H9 (cell line): ENCODE data around the gene BACE2. TPM values are rescaled to one million over a fixed set of nuclear protein-coding genes. Genes with fewer than 3 reads are reported as not detected.

Source experiments
- DNase-seq: peaks from one replicate; pipeline ENCODE4 v3.0.0-alpha.2; 2017
- H2AFZ ChIP-seq: one replicate; pipeline ENCODE4 v1.6.1; 2013; ENCODE audit warnings: mild to moderate bottlenecking, low read length, control low read depth, moderate library complexity
- H2AK5ac ChIP-seq: 2 replicates; pipeline ENCODE4 v1.6.1; 2013; ENCODE audit warnings: low read length, control low read depth, mixed read lengths; ENCODE audit not compliant: insufficient read length
- H2BK120ac ChIP-seq: one replicate; pipeline ENCODE4 v1.6.1; 2013; ENCODE audit warnings: low read depth, mild to moderate bottlenecking, low read length, control low read depth, inconsistent platforms; ENCODE audit not compliant: poor library complexity, severe bottlenecking
- H2BK12ac ChIP-seq: 2 replicates; pipeline ENCODE4 v1.6.1; 2013; ENCODE audit warnings: low read length, control low read depth, mixed read lengths, low read depth; ENCODE audit not compliant: insufficient read length
- H2BK15ac ChIP-seq: 2 replicates; pipeline ENCODE4 v1.6.1; 2013; ENCODE audit warnings: low read depth, low read length, control low read depth
- H2BK20ac ChIP-seq: one replicate; pipeline ENCODE4 v1.6.1; 2013; ENCODE audit warnings: low read depth, mild to moderate bottlenecking, low read length, control low read depth, inconsistent platforms; ENCODE audit not compliant: poor library complexity, severe bottlenecking
- H2BK5ac ChIP-seq: 2 replicates; pipeline ENCODE4 v1.6.1; 2013; ENCODE audit warnings: low read length, control low read depth, mixed read lengths; ENCODE audit not compliant: insufficient read length
- H3K14ac ChIP-seq: 2 replicates; pipeline ENCODE4 v1.6.1; 2013; ENCODE audit warnings: low read length, control low read depth; ENCODE audit not compliant: insufficient read depth
- H3K18ac ChIP-seq: 2 replicates; pipeline ENCODE4 v1.6.1; 2013; ENCODE audit warnings: low read depth, mild to moderate bottlenecking, mixed read lengths, low read length, control low read depth; ENCODE audit not compliant: insufficient read length
- H3K23ac ChIP-seq: 2 replicates; pipeline ENCODE4 v1.6.1; 2013; ENCODE audit warnings: low read length, control low read depth, mixed read lengths, low read depth; ENCODE audit not compliant: insufficient read length
- H3K23me2 ChIP-seq: 2 replicates; pipeline ENCODE4 v1.6.1; 2013; ENCODE audit warnings: low read depth, mild to moderate bottlenecking, mixed read lengths, low read length, control low read depth; ENCODE audit not compliant: insufficient read length, poor library complexity, severe bottlenecking
- H3K27ac ChIP-seq: 2 replicates; pipeline ENCODE4 v1.5.1; 2013; ENCODE audit warnings: low read length, control low read depth, mixed read lengths, low read depth; ENCODE audit not compliant: insufficient read length
- H3K27me3 ChIP-seq: 2 replicates; pipeline ENCODE4 v1.6.1; 2013; ENCODE audit warnings: low read length, control low read depth, inconsistent platforms; ENCODE audit not compliant: insufficient read depth
- H3K4ac ChIP-seq: 2 replicates; pipeline ENCODE4 v1.6.1; 2013; ENCODE audit warnings: low read depth, mild to moderate bottlenecking, control low read depth, inconsistent platforms, low read length, moderate library complexity
- H3K4me1 ChIP-seq: 2 replicates; pipeline ENCODE4 v1.6.1; 2013; ENCODE audit warnings: low read length, control low read depth, inconsistent platforms; ENCODE audit not compliant: insufficient read depth
- H3K4me2 ChIP-seq: 2 replicates; pipeline ENCODE4 v1.6.1; 2013; ENCODE audit warnings: low read length, control low read depth, mixed read lengths; ENCODE audit not compliant: insufficient read length, insufficient read depth
- H3K56ac ChIP-seq: 2 replicates; pipeline ENCODE4 v1.6.1; 2013; ENCODE audit warnings: low read depth, mild to moderate bottlenecking, mixed read lengths, low read length, control low read depth; ENCODE audit not compliant: insufficient read length
- H3K79me1 ChIP-seq: 2 replicates; pipeline ENCODE4 v1.6.1; 2013; ENCODE audit warnings: low read depth, mild to moderate bottlenecking, moderate library complexity, low read length, control low read depth, inconsistent platforms; ENCODE audit not compliant: insufficient read depth, poor library complexity, severe bottlenecking
- H3K79me2 ChIP-seq: 2 replicates; pipeline ENCODE4 v1.6.1; 2013; ENCODE audit warnings: low read length, control low read depth, inconsistent platforms; ENCODE audit not compliant: insufficient read depth
- H3K9ac ChIP-seq: 2 replicates; pipeline ENCODE4 v1.6.1; 2013; ENCODE audit warnings: low read length, control low read depth, mixed read lengths; ENCODE audit not compliant: insufficient read length; ENCODE audit errors: extremely low read depth
- H3K9me3 ChIP-seq: one replicate; pipeline ENCODE4 v1.6.1; 2013; ENCODE audit warnings: low read depth, low read length, inconsistent platforms; ENCODE audit not compliant: control insufficient read depth
- H3T11ph ChIP-seq: one replicate; pipeline ENCODE4 v1.6.1; 2013; ENCODE audit warnings: mild to moderate bottlenecking, low read length, control low read depth, inconsistent platforms
- H4K20me1 ChIP-seq: one replicate; pipeline ENCODE4 v1.6.1; 2013; ENCODE audit not compliant: control insufficient read depth, insufficient read length, insufficient read depth
- H4K5ac ChIP-seq: 2 replicates; pipeline ENCODE4 v1.6.1; 2013; ENCODE audit warnings: low read depth, mild to moderate bottlenecking, mixed read lengths, low read length, control low read depth; ENCODE audit not compliant: insufficient read length
- H4K8ac ChIP-seq: replicated peaks from 2 replicates; pipeline ENCODE4 v1.6.1; 2013; ENCODE audit warnings: low read length, control low read depth, mixed read lengths, low read depth; ENCODE audit not compliant: insufficient read length
- H4K91ac ChIP-seq: 2 replicates; pipeline ENCODE4 v1.6.1; 2013; ENCODE audit warnings: low read depth, mild to moderate bottlenecking, moderate library complexity, mixed read lengths, low read length, control low read depth; ENCODE audit not compliant: insufficient read length
- H3K27ac Mint-ChIP-seq, 3 experiments: 2 replicates in 2 of 3; 3 replicates in 1 of 3; pipeline ENCODE4 v1.8.0; 2020 to 2021; ENCODE audit warnings: mixed read lengths in 3 of 3, mild to moderate bottlenecking in 1 of 3, moderate library complexity in 1 of 3
- H3K27me3 Mint-ChIP-seq: 2 replicates; pipeline ENCODE4 v1.8.0; 2021; ENCODE audit warnings: low read depth, mild to moderate bottlenecking, moderate library complexity, mixed read lengths
- H3K36me3 Mint-ChIP-seq, 3 experiments: 2 replicates in 2 of 3; 3 replicates in 1 of 3; pipeline ENCODE4 v1.8.0; 2020 to 2021; ENCODE audit warnings: low read depth in 3 of 3, mixed read lengths in 3 of 3; ENCODE audit not compliant: insufficient read depth in 1 of 3
- H3K4me1 Mint-ChIP-seq, 2 experiments: 2 replicates each; pipeline ENCODE4 v1.8.0; 2020; ENCODE audit warnings: mixed read lengths in 2 of 2
- H3K4me3 Mint-ChIP-seq, 2 experiments: 2 replicates in 1 of 2; 3 replicates in 1 of 2; pipeline ENCODE4 v1.8.0; 2020 to 2021; ENCODE audit warnings: mild to moderate bottlenecking in 2 of 2, mixed read lengths in 2 of 2, moderate library complexity in 1 of 2
- H3K9me3 Mint-ChIP-seq, 2 experiments: 2 replicates in 1 of 2; 3 replicates in 1 of 2; pipeline ENCODE4 v1.8.0; 2020; ENCODE audit warnings: mild to moderate bottlenecking in 2 of 2, mixed read lengths in 2 of 2, moderate library complexity in 1 of 2
- CTCF ChIP-seq: fragments of 200-600 bp; sonication (generic); conservative IDR thresholded peaks from 3 replicates; pipeline ENCODE4 v1.8.0; 2021; ENCODE audit warnings: antibody characterized with exemption, mild to moderate bottlenecking
- total RNA-seq: library from RNA; stranded (reverse); gene quantifications from 2 replicates; pipeline ENCODE4 v1.2.1, GENCODE V29; 2021

BACE2 gene
- total RNA-seq, 1 experiment from 2014 or later = 8.0 TPM

- no peak overlapping the region for H3K27ac ChIP-seq
- H3K79me1 ChIP-seq = no peaks in the 10 kb centered on the region
- H3K14ac ChIP-seq = no peak overlapping the region
- H3K23me2 ChIP-seq = no peaks in the 10 kb centered on the region
- TF ChIP-seq CTCF = no peak
- no peak overlapping the region for H3K9ac ChIP-seq
- H3K56ac ChIP-seq = no peak overlapping the region
- no peak overlapping the region for H4K8ac ChIP-seq
- Mint-ChIP-seq H3K27me3 (peaks cover 17% of the 10 kb centered on the region), H3K27ac (no peak overlapping the region), H3K36me3 (peaks cover 0 to 4% (median 3%) of the 10 kb centered on the region in 3 experiments; a peak in 3 of 7 replicates), H3K4me3 (no peak overlapping the region), H3K4me1 (peaks cover 2 to 9% of the 10 kb centered on the region in 2 experiments; a peak in 2 of 4 replicates), H3K9me3 (peaks cover 3 to 7% of the 10 kb centered on the region in 2 experiments; a peak in 4 of 5 replicates)
- H4K5ac ChIP-seq = no peak overlapping the region
- no peak overlapping the region for H2BK15ac ChIP-seq
- H3K4me2 ChIP-seq = no peak overlapping the region
- no peak for DNase-seq
- H3K4ac ChIP-seq = no peak overlapping the region
- H4K91ac ChIP-seq = no peak overlapping the region
- H2BK120ac ChIP-seq = no peak overlapping the region
- no peak overlapping the region for H2BK5ac ChIP-seq
- H2BK20ac ChIP-seq = no peak overlapping the region
- H3K4me1 ChIP-seq = no peaks in the 10 kb centered on the region
- no peak overlapping the region for H3K18ac ChIP-seq
- no peak overlapping the region for H3K23ac ChIP-seq
- no peaks in the 10 kb centered on the region for H3K79me2 ChIP-seq
- H3K9me3 ChIP-seq = no peaks in the 10 kb centered on the region
- H3K27me3 ChIP-seq = no peaks in the 10 kb centered on the region; the same call in 1 of the 2 replicates
- H2AFZ ChIP-seq = no peak overlapping the region
- no peak overlapping the region for H2AK5ac ChIP-seq
- no peaks in the 10 kb centered on the region for H4K20me1 ChIP-seq
- H3T11ph ChIP-seq = no peak overlapping the region
- H2BK12ac ChIP-seq = no peak overlapping the region
Measured at GRCh38 chr21:41153443-41153842, 14.5 kb upstream of the BACE2 start.
